HG02870 (cell line): ENCODE data around the gene SLC25A51.
"Not testable (repeated sequence)": the region's sequence is repeated elsewhere in the genome, so short reads cannot be mapped to it uniquely, and the experiment has no call there.

Experiments
- ATAC-seq: cut with Tn5 transposase; IDR thresholded peaks from one replicate; pipeline ENCODE4 v1.9.1; 2021; ENCODE audit warnings: mild to moderate bottlenecking, moderate library complexity; ENCODE audit not compliant: unreplicated experiment

The SLC25A51 gene

DNA sequence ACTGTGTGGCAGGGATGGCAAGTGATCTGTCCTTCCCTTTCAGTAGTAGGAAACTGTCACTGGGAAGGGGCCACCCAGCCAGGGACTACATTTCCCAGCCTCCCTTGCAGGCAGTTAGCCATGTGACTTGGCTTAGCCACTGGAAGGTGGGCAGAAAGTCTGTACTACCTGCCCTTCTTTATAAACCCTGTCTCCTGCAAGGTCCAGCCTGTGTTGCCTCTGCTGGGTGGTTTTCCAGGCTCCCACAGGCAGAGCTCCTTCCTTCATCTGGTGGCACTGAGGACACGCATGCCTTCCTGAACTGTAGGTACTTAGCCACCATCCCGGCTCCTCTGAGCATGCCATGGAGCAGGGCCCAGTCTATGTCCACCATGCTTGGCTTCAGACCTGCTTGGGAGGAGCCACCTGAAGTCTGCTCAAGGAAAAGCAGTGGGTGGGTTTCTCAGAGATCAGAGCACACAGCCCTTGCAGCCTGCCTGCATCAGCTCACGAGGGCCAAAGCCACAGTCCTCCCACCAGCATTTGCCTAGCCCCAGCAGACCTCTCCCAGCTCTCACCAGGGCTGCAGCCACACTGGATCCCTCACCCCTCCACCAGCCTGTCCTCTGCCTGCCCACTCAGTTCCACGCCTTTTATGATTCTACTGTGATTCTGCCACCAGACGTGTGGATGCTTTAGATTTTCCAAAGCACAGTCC, 16.7 kb upstream of the SLC25A51 start:
- ATAC-seq: no peak

DNA sequence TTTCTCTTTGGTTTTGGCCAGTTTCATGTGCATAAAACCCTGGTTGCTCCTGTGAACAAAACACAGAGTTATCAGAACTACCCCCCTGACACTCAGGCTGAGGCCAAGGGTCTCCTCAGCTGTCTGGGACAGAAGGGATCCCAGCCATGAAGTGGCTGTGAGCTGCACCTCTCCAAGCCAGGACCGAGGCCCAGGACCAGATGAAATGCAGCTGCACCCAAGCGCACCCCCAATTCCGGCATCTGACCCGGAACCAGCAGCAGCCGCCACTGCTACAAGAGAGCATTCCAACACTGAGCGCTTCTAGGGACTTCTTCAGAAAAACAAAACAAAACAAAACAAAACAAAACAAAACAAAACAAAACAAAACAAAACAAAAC, 16.0 kb upstream of the SLC25A51 start:
- ATAC-seq: no peak

DNA sequence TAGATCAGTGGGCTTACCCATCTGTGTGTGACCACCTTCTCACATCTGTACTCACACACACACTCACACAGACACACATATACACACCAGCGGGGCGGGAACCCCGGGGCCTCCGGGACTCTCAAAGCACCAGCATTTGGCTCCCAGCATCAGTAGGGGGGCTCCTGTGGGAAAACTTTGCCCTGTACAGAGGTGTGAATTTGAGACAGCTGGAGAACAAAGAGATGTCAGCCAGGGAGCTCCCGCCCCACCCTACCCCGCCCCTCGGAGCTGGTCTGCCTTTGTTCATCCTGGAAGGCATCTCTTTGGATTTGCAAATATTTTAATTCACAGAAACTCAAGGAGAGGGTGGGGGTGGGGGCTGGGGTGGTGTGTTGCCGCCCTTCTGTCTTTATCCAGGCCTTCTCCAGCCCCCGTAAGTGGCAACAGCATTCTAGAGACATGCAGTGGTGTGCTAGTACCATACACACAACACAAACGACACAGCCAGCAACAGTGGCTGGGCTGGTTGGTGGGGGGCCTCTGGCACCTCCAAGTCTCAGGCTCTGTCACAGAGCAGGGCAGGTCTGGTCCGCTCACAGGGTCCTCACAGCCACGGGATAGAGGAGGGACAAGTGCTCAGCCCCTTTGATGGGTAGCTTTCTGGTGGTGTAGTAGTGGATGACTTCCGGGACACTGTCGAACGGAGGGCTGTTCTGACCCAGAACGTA, 15.5 kb upstream of the SLC25A51 start:
- ATAC-seq: no peak

DNA sequence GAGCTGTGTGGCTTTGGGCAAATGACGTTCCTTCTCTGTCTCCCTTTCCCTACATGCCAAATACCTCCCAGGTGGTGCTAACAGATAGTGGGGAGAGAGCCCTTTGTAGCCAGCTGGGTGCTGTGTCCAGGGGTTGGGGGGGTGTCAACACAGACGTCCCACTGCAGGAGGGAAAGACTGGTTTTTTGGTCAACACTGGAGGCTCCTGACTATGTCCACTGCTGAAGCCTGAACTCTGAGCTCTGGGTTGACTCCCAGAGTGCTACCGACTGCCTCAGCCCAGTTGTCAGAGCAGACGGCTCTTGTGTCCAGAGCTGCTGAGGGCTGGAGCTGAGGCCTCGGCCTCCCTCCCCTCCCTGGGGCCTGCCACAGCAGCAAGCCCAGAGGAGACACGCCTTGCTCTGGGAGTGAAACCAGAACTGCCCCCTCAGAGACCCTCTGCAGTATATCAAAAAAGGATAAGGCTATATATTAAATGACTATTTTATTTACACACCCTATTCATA, 14.8 kb upstream of the SLC25A51 start:
- no peak for ATAC-seq

DNA sequence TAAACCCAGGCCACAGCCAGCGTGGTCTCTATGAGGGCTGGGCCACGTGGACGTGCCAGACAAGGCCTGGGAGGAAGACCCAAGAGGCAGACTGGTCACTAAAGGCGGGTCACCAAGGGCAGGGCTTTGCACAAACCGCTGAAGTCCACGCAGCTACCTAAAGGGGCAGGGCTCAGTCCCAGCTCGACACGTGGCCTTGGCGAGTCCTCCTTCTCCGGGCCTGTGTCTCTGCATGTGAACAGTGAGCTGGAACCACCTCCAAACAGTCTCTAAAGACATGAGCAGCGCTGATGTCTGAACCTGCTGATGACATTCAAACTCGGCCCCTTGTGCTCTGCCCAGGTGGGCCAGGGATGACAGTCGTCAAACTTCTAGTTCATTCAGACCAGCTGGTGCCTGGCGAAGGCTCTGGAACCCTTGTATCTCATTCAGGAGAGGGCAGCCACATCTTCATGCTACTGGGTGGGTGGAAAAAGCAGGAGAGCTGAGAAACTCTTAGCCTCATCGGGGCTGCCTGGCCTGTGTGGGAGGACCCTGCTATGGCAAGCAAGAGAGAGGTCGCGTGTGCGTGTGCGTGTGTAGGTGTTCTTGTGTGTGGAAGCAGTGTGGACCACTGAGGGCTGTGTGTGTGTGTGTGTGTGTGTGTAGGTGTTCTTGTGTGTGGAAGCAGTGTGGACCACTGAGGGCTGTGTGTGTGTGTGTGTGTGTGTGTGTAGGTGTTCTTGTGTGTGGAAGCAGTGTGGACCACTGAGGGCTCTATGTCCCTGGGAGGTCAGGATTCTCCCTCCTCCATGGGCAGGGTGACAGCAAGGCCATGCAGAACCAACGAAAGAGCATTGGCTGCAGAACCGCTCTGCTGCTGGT, 14.1 kb upstream of the SLC25A51 start:
- no peak for ATAC-seq

DNA sequence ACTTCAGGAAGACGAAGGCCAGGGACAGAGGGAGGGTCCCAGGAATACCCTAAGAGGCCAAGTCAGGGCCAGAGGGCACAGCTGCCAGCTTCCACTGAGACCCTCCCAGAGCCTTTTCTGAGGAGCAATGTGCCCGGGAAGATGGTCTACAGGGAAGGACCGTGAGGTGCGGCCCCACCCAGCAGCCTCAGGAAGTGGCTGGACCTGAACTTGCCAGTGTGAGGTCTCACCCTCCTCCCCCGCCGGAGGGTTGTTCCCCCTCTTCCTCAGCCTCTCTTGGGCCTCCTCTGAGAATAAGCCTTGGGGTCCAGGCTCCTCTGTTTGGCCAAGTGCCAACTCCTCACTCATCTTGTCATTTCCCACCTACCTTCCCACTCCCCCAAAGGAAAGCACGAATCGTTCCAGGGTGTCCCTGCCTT, 13.4 kb upstream of the SLC25A51 start:
- ATAC-seq: no peak

DNA sequence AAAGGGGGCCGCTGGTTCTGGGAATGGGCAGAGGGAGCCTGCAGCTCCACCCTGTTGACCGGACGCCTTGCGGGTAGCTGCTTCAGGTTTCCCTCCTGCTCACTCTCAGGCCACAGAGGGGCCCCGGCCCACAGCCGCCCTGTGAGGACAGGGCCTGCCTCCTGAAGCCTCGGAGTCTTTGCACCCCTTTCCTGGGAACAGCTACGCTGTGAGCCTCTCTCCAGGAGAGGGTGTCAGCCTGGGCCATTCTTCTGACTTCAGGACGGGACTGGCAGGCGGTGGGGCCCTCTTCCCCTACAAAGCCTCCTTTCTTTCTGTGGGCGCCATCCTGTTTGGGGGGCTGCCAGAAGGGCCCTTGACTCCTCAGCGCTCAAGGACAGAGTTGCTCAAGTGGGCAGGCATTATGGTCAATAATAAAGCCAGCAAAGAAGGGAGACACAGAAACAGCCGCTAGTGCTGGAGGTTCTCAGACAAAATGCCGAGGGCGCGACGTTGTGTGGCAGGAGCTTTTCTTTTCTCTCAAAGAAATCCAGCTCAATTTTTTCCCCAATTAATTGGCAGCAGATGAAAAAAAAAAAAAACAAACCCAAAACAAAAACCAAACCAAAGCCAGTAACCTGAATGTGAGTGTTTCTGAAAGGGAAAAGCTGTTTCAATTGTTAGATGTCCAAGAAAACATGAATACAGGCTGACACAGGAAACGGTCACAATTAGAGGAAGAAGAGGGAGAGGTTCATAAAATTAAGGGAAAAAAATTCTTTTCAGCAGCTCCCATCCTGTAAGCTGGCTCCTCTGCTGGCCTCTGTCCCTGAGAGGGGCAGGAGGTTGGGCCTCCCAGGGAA, 12.8 kb upstream of the SLC25A51 start:
- no peak for ATAC-seq

DNA sequence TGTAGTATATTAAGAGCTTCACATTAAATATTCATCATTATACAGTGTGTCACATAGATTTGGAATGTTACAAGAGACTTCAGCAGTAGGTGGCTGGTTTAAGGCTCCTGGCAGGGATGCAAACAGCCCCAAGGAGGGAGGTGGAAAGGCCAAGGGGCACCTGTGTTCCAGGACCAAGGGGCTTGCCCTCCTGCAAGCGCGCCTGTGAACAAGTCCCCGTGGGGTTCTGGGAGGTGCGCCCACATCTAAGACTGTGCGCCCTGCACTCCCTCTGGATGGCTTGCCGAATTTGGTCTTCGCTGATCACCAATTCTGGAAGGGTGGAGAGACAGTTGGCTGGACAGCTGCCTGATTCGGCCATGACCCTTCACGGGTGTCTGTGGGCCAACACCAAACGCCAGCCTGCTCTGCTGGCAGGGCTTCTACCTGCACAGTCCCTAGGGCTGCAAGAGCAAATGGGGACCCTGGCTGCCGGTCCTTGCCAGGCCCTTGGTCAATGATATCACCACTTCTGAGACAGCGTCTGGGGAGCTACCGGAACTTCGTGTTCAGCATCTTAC, 12.1 kb upstream of the SLC25A51 start:
- ATAC-seq: no peak

DNA sequence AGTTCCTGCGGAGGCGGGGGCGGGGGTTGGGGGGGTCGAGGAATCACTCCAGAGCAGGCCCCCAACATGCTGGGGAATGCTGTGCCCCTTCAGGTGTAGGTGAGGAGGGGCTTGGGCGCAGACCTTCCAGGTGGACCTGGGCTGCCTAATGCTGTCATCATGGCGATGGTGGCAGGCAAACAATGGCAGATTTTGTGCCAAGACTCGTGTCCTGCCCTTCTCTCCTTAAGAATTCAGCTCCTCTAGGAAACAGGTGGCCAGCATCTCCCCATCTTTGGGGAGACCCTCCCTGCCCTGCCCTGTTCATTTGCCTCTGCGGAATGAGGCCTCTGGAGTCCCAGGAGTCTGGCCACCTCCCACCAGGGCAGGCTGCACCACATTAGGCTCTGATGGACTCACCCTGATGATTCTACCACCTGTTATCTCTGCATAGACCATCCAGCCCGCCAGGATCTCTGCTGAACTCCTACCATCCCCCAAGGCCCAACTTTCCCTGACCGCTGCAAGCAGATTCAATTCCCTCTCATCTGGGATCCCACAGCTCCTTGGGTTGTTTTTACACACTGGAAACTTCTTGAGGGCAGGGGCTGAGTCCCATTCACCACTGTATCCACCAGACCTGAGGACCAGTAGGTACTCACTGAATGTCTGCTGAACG, 10.9 kb upstream of the SLC25A51 start:
- ATAC-seq: no peak

DNA sequence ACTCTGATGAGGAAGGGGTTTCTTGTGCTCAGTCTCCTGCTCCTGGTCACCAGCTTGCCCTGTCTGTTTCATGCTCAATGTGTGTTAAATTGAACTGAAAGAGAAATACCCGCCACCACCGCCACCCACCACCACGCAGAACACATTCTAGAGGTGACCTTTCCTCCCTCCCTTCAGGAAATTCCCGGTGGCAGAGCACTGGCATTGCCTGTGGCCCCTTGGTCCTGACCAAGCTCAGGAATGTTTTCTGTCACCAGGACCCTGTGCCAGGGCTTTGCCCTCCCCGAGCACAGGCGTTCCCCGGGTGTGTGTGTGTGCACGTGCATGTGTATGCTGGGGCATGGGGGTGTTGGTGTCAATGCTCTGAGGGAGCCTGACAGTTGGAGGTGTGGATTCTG, 10.2 kb upstream of the SLC25A51 start:
- no peak for ATAC-seq

DNA sequence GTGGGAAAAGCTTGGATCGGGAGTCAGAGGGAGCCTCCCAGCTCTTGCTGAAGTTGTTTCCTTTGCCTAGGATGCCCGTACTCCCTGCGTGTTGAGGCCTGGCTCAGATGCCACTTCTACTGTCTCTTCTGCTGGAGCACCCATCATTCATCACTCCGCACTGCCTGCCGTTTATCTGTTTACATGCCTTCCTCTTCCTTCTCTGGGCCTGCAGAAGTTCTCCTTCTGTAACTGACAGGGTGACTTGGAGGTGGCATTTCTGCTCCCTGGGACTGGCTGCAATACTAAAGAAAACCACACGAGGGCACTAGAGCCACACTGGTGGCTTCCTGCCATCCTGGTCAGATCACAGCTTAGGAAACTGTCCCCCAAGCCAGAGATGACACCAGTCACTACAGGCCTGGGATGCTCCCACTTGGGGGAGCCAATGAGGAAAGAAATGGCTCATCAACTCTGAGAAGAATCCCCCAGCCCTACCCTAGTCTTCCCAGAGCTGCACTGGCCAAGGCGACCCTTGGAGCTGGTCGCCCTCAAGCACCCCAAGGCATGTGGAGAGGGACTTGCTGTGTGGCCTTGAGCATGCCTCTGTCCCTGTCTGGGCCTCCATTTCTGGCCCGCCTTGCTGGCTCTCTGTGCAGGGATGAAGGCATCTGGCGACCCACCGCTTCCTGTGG, 9.7 kb upstream of the SLC25A51 start:
- peak; percentile 62 for ATAC-seq

DNA sequence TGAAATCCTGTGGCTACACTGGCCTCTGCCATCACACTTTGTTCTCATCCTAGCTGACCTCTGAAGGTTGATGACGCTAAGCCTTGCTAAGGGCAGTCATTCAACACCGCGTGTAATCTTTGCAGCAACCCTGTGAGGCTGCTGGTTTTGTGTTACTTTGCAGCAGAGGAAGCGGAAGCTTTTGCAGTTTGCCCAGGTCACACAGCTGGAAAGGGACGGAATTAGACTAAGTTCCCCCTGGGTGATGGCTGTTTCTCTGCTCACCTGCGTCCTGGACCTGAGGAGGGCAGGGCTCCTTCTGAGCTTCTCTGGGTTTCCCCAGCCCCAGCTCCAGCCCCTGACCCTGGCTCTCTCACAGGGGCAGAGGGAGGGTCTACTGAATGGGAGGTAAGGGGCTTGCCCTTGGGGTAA, 7.3 kb upstream of the SLC25A51 start:
- ATAC-seq: no peak

DNA sequence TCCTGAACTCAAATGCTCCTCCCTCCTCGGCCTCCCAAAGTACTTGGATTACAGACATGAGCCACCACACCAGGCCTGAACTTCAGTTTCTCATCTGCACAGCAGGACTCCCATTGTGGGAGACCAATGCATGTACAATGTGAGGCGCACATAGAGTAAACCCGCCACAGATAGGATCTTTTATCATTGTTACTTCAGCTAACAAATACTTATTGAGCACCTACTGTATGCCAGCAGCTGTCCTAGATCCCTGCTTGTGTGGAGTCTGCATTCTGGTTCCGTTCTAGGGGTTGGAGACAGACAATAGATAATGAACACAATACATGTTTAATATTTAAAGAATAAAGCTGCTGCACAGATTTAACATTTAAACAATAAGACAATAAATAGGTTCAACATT, 6.3 kb upstream of the SLC25A51 start:
- no peak for ATAC-seq

DNA sequence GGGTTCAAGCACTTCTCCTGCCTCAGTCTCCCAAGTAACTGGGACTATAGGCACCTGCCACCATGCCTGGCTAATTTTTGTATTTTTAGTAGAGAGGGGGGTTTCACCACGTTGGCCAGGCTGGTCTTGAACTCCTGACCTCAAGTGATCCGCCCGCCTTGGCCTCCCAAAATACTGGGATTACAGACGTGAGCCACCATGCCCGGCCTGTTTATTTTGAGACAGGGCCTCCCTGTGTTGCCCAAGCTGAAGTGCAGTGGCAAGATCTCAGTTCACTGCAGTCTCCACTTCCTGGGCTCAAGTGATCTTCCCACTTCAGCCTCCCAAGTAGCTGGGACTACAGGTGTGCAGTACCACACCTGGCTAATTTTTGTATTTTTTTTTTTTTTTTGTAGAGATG, 5.9 kb upstream of the SLC25A51 start:
- not testable (repeated sequence) for ATAC-seq

DNA sequence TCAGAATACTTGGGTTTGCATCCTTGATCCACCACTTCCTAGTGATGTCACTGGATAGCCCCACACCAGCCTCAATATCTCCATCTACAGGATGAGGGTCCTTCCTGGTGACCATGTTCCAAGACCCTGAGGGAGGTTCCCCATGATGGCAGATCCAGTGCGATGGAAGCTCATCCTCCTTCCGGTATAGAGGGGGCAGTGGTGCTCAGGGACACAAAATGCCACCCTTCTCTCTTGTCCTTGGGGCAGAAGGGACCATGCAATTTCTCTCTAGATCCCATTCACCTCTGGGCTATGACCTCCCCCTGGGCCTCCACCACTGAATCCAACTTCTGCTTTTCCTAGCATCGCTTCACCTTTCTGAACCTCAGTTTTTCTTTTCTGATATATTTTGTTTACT, 5.4 kb upstream of the SLC25A51 start:
- ATAC-seq: no peak

DNA sequence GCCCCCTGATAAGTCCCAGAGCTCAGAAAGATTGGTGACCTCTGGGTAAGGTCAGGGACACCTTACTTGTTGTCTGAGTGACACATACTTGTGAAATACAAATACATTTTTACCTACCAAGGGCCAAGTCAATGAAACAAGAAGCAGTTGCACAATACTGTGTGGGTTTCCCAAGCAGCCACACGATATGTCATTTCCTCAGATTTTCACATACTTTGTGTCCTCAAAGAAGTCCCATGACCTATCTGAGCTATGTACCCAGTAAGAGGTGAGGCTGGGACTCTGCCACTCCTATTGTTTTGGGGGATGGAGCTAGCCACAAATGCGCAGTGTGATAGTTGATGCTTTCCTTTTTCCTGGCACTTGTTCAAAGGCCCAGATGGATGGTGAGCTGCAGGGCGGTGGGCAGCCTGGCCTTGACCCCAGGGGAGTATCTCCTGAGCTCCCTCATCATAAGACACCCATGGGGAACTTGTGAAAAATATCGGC, 4.8 kb upstream of the SLC25A51 start:
- no peak for ATAC-seq

DNA sequence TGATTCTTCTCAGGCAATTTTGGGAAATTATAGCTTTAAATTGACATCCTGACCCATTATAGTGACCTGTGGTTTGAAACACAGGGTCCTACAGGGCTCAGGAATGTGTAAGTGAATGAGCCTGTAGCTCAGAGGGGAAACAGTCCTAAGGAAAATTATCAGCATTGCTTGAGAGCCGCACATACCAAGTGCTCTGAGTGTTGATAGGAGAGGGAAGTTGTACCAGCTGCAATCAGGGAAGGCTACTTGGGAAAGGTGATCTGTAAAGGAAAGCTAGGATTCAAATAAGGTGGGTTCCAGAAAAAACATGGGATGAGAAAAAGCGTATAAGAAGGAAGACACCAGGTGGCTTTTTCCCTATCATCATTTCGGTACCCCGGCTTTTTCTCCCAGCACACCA, 4.4 kb upstream of the SLC25A51 start:
- no peak for ATAC-seq

DNA sequence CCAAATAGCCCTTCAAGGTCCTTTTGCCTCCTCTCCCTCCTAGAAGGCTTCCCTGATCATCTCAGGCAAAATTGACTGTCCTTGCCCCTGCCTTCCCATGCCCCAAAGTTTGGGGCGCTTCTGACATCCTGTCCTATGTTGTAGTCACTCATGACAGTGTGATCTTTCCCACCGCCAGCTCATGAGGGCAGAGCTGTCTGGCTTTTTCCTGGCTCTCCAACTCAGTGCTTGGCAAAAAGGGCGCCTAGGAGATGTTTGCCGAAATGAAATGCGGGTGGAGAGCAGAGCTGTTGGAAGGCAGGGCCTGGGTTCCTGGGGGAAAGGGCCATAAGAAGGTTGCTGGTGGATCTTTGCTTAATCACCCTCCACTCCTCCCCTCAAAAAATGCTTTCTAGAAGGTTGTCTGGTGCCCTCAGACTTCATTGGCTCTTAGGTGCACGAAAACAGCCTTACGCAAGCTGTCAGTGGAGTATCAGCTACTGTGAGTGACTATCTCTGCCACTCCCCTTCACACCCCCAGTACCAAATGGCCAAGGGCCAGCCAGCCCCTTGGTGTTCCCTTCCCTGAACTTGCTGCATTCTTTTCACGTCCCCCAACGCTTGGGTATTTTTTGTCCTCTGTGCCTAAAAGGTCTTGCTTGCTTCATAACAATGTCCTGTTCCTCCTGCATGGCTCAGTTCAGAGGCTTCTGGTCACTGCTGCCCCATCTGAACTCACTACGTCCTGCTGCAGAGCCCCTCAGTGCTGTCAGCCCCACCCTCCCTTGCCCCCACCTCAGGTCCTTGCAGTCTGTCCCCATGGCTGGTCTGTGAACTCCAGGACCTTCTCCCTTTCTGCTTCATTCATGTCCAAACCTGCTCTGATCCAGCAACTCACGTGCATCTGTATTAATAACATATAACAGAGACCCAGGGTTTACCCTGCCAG, 2.6 kb upstream of the SLC25A51 start:
- no peak for ATAC-seq
